NCI-H510A (cell line): ENCODE measurements around the gene HDAC9.

Experiments
- DNase-seq: peaks from one replicate; lab custom pipeline; 2025; lab: John Stamatoyannopoulos, UW

HDAC9 gene

GRCh38 chr7:18558503-18558902 is 63.0 kb downstream of the HDAC9 start:
- no peak for DNase-seq

- DNase-seq: no peak
These were observed 63.4 kb downstream of the HDAC9 start for GRCh38 chr7:18558910-18559309.

GRCh38 chr7:18559756-18560155 is 64.2 kb downstream of the HDAC9 start:
- no peak for DNase-seq

DNA sequence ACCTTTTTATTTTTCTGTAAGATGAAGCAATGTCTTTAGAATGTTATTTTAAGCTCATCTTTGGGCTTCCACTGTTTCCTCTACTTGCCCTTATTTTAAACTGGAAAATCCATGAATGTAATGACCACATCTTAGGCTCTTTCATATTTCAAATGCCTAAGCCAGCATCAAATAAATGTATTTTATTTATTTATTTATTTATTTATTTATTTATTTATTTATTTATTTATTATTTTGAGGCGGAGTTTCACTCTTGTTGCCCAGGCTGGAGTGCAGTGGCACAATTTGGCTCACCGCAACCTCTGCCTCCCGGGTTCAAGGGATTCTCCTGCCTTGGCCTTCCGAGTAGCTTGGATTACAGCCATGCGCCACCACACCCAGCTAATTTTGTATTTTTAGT is 69.2 kb downstream of the HDAC9 start:
- no peak for DNase-seq

DNA sequence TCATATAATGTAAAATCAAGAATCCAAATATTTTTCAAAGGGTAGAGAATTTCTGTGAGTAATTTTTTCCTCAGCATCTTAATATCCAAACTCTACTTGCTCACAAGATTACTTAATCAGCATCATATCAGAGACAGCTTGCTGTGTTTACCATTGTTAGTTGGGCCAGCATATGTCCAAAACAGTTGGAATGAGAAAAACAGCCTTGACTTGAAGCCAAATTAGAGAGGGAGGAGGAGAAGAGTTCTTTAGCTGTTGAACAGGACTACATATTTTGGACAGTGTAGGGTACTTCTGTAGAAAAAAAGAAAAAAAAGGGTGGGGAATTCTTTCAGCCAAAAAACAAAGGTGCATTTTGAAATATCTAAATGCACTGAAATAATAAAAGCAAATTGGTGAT is 69.8 kb downstream of the HDAC9 start:
- DNase-seq: no peak

DNA sequence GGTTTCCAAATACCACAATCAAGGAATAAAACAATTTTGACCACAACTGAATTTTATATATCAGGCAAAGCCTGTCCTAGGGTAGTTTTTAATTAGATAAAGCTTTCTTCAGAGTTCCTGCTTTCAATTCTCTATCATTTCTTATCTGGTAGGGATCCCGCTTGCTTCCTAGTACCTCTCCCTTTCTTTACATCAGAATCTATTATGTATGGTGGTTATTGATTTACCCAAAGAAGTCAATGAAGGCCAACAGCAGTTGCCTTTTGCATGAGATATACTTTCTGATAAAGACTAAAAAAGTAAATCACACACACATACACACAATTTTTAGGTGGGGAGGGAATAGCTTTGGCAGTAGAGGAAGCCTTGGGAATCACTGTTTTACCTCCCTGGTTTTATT is 70.7 kb downstream of the HDAC9 start:
- no peak for DNase-seq

GRCh38 chr7:18566829-18567228 is 71.3 kb downstream of the HDAC9 start:
- no peak for DNase-seq

DNA sequence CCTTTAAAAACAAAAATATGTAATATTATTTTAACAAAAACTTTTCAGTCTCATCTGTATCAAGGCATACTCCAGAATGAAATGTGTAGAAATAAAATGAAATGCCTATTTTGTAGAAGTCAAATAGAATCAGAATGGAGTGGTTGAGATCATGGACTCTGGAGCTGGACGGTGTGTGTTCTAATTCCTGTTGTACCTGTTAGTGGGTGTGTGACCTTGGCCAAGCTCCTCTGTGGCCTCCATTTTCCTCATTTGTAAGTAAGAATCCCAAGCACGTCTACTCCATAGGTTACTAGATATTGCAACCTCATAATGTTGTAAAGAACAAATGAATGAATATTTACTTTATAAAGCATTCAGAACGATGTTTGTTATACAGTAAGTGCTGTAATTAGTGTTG is 74.9 kb downstream of the HDAC9 start:
- no peak for DNase-seq

GRCh38 chr7:18570890-18571478 is 75.4 kb downstream of the HDAC9 start:
- peak; percentile 2 for DNase-seq

DNA sequence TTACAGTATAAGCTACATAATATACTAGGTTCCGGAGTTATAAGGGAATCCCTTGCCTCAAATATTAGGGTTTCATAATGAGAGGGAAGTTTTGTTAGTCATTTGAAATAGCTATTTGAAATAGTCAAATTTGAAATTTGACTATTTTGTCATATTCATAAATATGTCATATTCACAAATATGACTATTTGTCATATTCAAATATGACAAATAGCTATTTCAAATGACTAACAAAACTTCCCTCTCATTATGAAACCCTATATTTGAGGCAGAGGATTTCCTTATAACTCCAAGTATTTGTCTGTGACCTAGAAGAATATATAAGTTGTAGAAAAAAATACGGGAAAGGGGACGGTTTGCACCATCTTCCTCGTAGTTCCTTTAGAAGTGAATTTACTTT is 76.6 kb downstream of the HDAC9 start:
- DNase-seq: no peak

DNA sequence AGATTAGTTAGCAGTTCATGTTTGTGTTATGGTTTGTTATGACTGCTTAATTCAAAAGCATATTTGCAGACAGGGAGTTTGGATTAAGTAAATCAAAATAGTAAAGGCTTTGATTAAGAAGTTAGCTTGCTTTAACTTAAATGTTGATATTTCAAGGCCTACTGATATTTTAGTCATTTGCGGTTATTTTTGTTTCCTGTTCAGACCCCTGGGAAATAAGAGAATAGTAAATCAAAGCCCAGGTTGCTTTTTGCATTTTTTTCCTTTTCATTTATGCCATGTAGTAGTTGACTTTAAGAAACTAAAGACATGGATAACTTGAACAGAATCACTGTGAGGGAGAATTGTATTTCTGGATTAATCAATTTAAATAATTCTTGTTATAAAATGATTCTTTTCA is 77.3 kb downstream of the HDAC9 start:
- no peak for DNase-seq

DNA sequence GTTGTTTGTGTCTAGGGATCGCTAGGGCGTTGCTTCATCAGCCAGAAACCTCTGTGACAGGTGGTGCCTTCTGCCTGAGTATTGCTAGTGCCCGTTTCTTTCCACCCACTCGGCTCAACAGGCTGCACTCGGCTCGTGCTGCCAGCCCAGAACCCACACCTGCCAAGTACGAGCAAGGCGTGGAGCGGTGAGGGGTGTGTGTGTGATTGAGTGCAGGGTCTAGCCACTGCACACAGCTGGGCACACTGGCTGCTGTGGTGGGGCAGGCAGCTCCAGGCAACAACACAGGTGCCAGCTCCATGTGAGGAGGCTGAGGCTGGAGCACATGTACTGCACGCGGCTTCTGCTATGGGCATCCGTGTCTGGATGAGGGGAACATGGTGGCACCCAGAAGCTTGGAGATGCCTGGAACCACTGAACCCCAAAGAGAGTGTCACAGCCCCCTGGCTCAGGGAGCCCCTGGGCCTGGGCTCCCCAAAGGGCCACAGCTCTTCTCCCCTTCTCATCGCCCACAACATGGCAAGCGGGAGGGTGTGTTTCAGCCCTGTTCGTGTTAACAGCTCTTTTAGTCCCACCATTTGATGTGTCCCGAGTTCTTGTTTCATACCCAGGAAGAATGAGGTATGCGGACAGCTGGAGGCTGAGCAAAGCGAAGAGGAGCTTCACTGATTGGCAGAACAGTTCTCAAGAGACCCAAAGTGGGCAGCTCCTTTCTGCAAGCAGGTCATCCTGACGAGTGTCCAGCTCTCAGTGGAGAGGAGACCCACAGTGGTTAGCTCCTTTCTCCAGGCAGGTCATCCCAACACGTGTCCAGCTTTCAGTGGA is 78.1 kb downstream of the HDAC9 start:
- no peak for DNase-seq

GRCh38 chr7:18574235-18574540 is 78.6 kb downstream of the HDAC9 start:
- DNase-seq: no peak

GRCh38 chr7:18574676-18575075 is 79.1 kb downstream of the HDAC9 start:
- no peak for DNase-seq

DNA sequence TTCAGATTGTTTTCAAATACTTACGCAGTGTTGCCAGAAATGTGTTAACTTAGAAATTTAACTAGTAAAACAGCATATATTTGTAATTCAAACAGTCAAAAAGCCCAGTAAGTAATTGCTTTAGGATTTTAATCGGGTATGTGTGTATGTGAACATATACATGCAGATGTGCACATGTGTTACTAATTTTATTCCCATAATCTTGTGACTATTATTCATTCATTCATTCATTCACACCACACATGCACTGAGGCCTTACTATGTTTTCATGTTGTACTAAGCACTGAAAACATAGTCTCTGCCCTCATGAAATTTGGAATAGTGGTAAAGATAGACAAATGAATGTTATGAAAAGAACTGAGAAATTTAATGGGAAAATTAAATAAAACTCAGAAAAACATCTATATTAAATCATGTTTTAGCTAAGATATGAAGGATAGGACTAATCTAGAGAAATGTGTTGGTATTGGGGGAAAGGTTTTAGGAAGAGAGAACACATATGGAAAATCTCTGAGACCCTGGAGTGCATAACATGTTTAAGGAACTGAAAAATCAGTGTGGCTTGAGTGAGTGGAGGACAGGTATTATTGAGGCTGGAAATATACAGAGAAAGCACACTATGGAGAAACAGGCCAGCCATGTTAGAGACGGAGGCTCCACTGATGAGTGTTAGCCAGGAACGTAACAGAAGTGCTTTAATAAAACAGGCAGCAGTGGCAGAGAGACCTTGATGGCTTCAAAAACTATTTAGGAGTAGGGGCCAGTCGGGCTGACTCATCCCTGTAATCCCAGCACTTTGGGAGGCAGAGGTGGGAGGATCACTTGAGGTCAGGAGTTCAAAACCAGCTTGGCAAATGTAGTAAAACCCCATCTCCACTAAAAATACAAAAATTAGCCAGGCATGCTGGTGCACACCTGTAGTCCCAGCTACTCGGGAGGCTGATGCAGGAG is 80.3 kb downstream of the HDAC9 start:
- no peak for DNase-seq

DNA sequence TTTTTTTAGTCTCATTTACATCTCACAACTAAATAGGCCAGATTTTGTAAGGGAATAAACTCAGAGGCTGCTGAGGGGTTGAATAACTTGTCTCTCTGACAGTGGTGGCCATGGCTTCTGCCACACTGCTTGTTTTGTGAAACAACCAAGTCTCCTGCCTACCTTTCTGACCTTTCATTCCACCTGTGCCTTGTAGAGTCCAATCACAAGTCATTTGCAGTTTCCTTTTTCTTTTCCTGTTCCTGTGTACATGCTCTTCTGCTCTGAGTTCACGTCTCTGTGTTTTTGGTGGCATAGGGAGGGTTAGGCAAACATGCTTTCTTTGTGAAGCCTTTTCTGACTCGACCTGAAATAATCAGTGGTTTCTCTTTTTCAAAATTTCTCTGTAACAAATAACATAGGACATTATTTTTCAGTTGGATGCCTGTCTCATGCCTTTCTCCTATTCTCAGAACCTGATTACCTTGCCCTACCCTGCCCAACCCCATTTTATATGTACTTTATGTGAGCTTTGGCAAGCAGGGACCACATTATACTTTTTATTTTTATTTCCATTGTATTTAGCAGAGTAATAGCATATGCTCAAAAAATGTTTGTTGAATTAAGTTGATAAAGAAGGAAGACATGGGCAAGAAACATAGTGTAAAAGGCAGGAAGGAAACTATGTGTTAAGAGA is 81.7 kb downstream of the HDAC9 start:
- DNase-seq: no peak

GRCh38 chr7:18579698-18580097 is 84.1 kb downstream of the HDAC9 start:
- no peak for DNase-seq

- DNase-seq: no peak
These were observed 85.4 kb downstream of the HDAC9 start for GRCh38 chr7:18580950-18581349.

DNA sequence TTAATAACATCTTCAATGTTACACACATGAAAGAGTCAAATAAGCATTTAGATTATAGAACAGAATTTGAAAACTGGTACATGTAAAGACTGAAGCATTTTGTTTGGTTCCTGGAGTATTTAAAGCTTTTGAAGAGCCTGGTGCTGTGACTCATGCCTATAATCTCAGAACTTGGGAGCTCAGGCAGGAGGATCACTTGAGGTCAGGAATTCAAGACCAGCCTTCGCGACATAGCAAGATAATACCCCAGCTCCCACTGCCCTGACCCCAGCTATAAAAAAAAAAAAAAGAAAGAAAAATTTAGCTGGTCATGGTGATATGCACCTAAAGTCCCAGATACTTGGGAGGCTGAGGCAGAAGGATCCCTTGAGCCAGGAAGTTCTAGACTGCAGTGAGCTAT is 87.8 kb downstream of the HDAC9 start:
- DNase-seq: no peak

GRCh38 chr7:18590241-18590640 is 94.7 kb downstream of the HDAC9 start:
- DNase-seq: no peak

- DNase-seq: no peak
These were observed 95.3 kb downstream of the HDAC9 start for GRCh38 chr7:18590744-18591340.
